ENCODE measurements around the gene IGF1.
A peak's percentile ranks its signal among the peaks of the same experiment; 100 is the strongest.

DNA sequence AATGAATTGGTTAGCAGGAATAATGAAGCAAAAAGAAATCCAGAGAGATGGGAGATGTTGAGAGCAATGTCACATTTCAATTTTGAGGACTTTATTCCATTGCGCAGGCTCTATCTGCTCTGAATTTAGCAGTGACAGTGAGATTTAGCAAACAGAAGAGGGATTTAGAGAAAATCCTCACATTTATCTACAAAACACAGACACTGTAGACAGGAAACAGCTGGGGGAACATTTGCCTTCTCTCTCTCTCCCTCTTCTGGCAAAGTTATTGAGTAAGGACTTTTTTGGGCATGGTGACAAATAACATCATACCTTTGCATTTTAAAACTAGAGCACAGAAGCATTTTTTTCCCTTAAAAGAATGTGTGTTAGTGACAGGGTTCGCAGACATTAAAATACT is at the start of gene IGF1:
- TF ChIP-seq TCF12 (IDR thresholded peaks at IDR 0.05) = peak; percentile 27; the same call in 1 of the 2 replicates
- TF ChIP-seq, protein P1, sequence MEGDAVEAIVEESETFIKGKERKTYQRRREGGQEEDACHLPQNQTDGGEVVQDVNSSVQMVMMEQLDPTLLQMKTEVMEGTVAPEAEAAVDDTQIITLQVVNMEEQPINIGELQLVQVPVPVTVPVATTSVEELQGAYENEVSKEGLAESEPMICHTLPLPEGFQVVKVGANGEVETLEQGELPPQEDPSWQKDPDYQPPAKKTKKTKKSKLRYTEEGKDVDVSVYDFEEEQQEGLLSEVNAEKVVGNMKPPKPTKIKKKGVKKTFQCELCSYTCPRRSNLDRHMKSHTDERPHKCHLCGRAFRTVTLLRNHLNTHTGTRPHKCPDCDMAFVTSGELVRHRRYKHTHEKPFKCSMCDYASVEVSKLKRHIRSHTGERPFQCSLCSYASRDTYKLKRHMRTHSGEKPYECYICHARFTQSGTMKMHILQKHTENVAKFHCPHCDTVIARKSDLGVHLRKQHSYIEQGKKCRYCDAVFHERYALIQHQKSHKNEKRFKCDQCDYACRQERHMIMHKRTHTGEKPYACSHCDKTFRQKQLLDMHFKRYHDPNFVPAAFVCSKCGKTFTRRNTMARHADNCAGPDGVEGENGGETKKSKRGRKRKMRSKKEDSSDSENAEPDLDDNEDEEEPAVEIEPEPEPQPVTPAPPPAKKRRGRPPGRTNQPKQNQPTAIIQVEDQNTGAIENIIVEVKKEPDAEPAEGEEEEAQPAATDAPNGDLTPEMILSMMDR (IDR thresholded peaks at IDR 0.05) = peak; percentile 31; the same call in 1 of the 2 replicates

Measured in SK-N-SH (cell line).